Trophoblast cell (in vitro differentiated cells and primary cell): ENCODE measurements around the gene ATP13A5.

Experiments
- DNase-seq, 2 donors: peaks; one replicate each; pipeline ENCODE4 v3.0.0-alpha.2; 2016
- H2AFZ ChIP-seq: 2 replicates; pipeline ENCODE4 v1.6.1; 2013; ENCODE audit warnings: low read length, moderate library complexity, mild to moderate bottlenecking; ENCODE audit not compliant: insufficient read depth, poor library complexity
- H2AK5ac ChIP-seq: 2 replicates; pipeline ENCODE4 v1.6.1; 2013; ENCODE audit warnings: mild to moderate bottlenecking, low read length
- H2BK120ac ChIP-seq: 2 replicates; pipeline ENCODE4 v1.6.1; 2013; ENCODE audit warnings: low read length, mild to moderate bottlenecking, moderate library complexity; ENCODE audit not compliant: insufficient read depth, poor library complexity
- H2BK12ac ChIP-seq: 2 replicates; pipeline ENCODE4 v1.6.1; 2013; ENCODE audit warnings: mild to moderate bottlenecking, low read length, moderate library complexity
- H2BK5ac ChIP-seq: 2 replicates; pipeline ENCODE4 v1.6.1; 2013; ENCODE audit warnings: low read length, low read depth, moderate library complexity, mild to moderate bottlenecking; ENCODE audit not compliant: poor library complexity
- H3K14ac ChIP-seq: 2 replicates; pipeline ENCODE4 v1.6.1; 2013; ENCODE audit warnings: mild to moderate bottlenecking, low read length
- H3K18ac ChIP-seq: 2 replicates; pipeline ENCODE4 v1.6.1; 2013; ENCODE audit warnings: mild to moderate bottlenecking, low read length
- H3K23ac ChIP-seq: 2 replicates; pipeline ENCODE4 v1.6.1; 2013; ENCODE audit warnings: low read length
- H3K27ac ChIP-seq: 2 replicates; pipeline ENCODE4 v1.5.1; 2013; ENCODE audit warnings: low read depth, mild to moderate bottlenecking, inconsistent platforms, low read length, moderate library complexity
- H3K27me3 ChIP-seq: 2 replicates; pipeline ENCODE4 v1.6.1; 2013; ENCODE audit warnings: inconsistent platforms, mild to moderate bottlenecking, low read length, moderate library complexity; ENCODE audit not compliant: insufficient read depth
- H3K36me3 ChIP-seq, 2 experiments: 1 replicate in 1 of 2; 2 replicates in 1 of 2; pipeline ENCODE4 v1.6.1; 2013; ENCODE audit warnings: low read length in 2 of 2, mild to moderate bottlenecking in 2 of 2, moderate library complexity in 1 of 2; ENCODE audit not compliant: insufficient read depth in 2 of 2, control insufficient read depth in 1 of 2
- H3K4ac ChIP-seq: 2 replicates; pipeline ENCODE4 v1.6.1; 2013; ENCODE audit warnings: low read depth, mild to moderate bottlenecking, low read length, moderate library complexity
- H3K4me1 ChIP-seq, 2 experiments: 1 replicate in 1 of 2; 2 replicates in 1 of 2; pipeline ENCODE4 v1.6.1; 2013; ENCODE audit warnings: low read length in 2 of 2, mild to moderate bottlenecking in 2 of 2, moderate library complexity in 1 of 2; ENCODE audit not compliant: insufficient read depth in 2 of 2, control insufficient read depth in 1 of 2
- H3K4me2 ChIP-seq: 2 replicates; pipeline ENCODE4 v1.6.1; 2013; ENCODE audit warnings: inconsistent platforms, mild to moderate bottlenecking, low read length, moderate library complexity
- H3K4me3 ChIP-seq: 2 replicates; pipeline ENCODE4 v1.5.1; 2013; ENCODE audit warnings: mild to moderate bottlenecking, low read depth, low read length, inconsistent platforms
- H3K79me1 ChIP-seq: one replicate; pipeline ENCODE4 v1.6.1; 2013; ENCODE audit warnings: low read length
- H3K79me2 ChIP-seq: 2 replicates; pipeline ENCODE4 v1.6.1; 2013; ENCODE audit warnings: low read length, mild to moderate bottlenecking; ENCODE audit not compliant: control insufficient read depth, insufficient read depth, poor library complexity
- H3K9ac ChIP-seq: 2 replicates; pipeline ENCODE4 v1.6.1; 2013; ENCODE audit warnings: mild to moderate bottlenecking, low read length
- H3K9me3 ChIP-seq: 2 replicates; pipeline ENCODE4 v1.6.1; 2013; ENCODE audit warnings: low read depth, mild to moderate bottlenecking, control low read depth, inconsistent platforms, low read length; ENCODE audit not compliant: insufficient read depth
- H4K12ac ChIP-seq: 2 replicates; pipeline ENCODE4 v1.6.1; 2013; ENCODE audit warnings: low read depth, mild to moderate bottlenecking, low read length, moderate library complexity
- H4K8ac ChIP-seq: 2 replicates; pipeline ENCODE4 v1.6.1; 2013; ENCODE audit warnings: low read depth, mild to moderate bottlenecking, low read length, moderate library complexity
- H4K91ac ChIP-seq: one replicate; pipeline ENCODE4 v1.6.1; 2013; ENCODE audit warnings: low read depth, mild to moderate bottlenecking, low read length, moderate library complexity
- WGBS: extraction: QIAGEN DNeasy Blood & Tissue Kit; methylation state at CpG from one replicate; pipeline ENCODE4 v1.1.7; 2013; ENCODE audit warnings: missing lambda C conversion rate; ENCODE audit not compliant: insufficient read length, insufficient coverage; ENCODE audit errors: extremely low coverage; 5-methylcytosine and 5-hydroxymethylcytosine counted together

ATP13A5 gene

DNA sequence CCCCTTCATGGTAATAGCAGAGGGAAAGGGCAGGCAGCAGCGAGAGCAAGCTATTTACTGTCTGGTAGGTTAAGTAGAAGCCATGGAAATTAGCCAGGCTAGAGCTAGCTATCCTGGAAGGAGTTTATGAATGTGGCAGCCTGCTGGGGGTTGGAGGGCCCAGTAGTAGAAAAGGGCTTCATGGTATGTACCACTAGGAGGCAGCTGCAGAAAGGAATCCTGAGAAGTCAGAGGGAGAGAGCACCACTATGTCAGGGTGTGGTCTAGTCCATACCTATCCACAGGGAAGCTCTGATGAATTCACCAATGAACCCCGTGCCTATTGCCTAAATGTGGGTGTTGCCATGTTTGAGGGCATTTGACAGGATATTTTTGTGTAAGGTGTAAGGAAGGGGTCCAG lies 82.6 kb downstream of the ATP13A5 start:
- Histone ChIP-seq H2BK5ac (no peak overlapping the region), H3K4me1 (no peaks in the 10 kb centered on the region), H3K79me2 (no peaks in the 10 kb centered on the region), H3K14ac (no peak overlapping the region), H4K12ac (no peak overlapping the region), H3K18ac (no peak overlapping the region), H3K4me2 (no peak overlapping the region), H3K4ac (no peak overlapping the region), H2AFZ (no peak overlapping the region), H3K23ac (no peak overlapping the region), H3K9ac (no peak overlapping the region), H3K4me3 (no peak overlapping the region), H3K36me3 (no peaks in the 10 kb centered on the region), H4K8ac (no peak overlapping the region), H4K91ac (no peak overlapping the region), H2BK120ac (no peak overlapping the region), H2AK5ac (no peak overlapping the region), H3K79me1 (no peaks in the 10 kb centered on the region), H3K27me3 (no peaks in the 10 kb centered on the region), H3K27ac (no peak overlapping the region), H2BK12ac (no peak overlapping the region), H3K9me3 (no peaks in the 10 kb centered on the region)
- WGBS: no CpG with 5 or more reads among the region's 2 CpGs
- peak in 1 of 2 donors; percentile 4 for DNase-seq

DNA sequence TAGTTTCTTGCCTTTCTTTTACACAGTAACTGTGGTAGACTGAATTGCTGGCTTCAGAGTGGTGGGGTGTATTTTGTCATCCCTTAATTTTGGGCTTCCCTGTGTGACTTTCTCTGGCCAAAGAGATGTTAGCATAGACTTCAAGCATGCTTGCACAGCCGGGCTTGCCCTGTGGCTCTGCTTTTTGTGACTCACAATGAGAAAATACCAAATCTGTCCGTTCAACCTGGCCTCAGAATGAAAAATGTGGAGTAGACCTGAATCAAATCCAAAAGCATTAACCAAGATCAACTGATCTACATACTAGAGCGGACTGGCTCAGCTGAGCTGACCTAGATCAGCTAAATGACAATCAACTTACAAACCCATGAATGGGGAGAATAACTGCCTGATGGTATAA lies 86.2 kb downstream of the ATP13A5 start:
- Histone ChIP-seq H2BK120ac (no peak overlapping the region), H3K18ac (no peak overlapping the region), H3K9ac (no peak overlapping the region), H3K23ac (no peak overlapping the region), H2BK5ac (no peak overlapping the region), H3K4ac (no peak overlapping the region), H3K79me2 (no peaks in the 10 kb centered on the region), H3K4me3 (no peak overlapping the region), H4K91ac (no peak overlapping the region), H3K4me2 (no peak overlapping the region), H2BK12ac (no peak overlapping the region), H3K4me1 (no peaks in the 10 kb centered on the region), H3K79me1 (no peaks in the 10 kb centered on the region), H3K14ac (no peak overlapping the region), H2AK5ac (no peak overlapping the region), H3K27ac (no peak overlapping the region), H3K36me3 (no peaks in the 10 kb centered on the region), H3K27me3 (no peaks in the 10 kb centered on the region), H4K8ac (no peak overlapping the region), H2AFZ (no peak overlapping the region), H3K9me3 (no peaks in the 10 kb centered on the region), H4K12ac (no peak overlapping the region)
- no CpG with 5 or more reads among the region's 3 CpGs for WGBS
- DNase-seq: no peak

DNA sequence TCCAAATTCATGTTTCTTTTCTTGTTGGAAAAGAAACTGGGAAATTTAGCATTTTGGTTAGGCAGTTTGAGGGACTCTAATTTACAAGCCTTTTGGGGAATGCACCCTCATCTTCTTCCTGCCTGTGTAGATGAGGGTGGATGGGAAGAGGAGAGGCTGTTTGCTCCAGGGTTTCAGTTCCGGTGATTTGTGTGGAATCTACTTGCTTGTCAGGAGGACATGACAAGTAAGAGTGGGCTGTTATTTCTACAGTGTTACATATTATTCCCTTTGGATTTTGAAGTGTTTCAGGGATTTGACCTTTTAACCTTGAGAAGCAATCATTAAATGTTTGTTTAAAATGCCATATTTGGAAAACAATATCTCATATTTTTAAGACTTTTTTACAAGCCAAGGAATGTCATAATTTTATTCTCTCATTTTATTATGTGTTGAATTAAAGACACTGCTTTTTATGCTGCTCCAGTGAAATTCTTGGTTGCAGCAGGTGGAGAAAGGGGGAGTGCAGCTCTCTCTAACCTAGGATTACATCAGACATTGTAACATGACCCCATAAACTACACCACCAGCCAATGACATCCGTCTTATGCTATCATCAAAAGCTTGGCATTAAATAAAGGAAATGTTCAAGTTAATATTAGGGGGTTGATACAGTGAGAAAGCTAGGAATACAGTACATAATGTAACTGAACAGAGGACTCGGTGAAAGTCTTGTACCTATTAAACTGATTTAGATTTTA lies 107.3 kb downstream of the ATP13A5 start:
- H3K4ac ChIP-seq: no peak overlapping the region
- H2AFZ ChIP-seq: no peak overlapping the region
- H2BK12ac ChIP-seq: no peak overlapping the region
- no peaks in the 10 kb centered on the region for H3K79me2 ChIP-seq
- no peaks in the 10 kb centered on the region for H3K36me3 ChIP-seq
- H2AK5ac ChIP-seq: no peak overlapping the region
- no peak for DNase-seq
- no peak overlapping the region for H3K18ac ChIP-seq
- no peak overlapping the region for H4K8ac ChIP-seq
- no peak overlapping the region for H3K14ac ChIP-seq
- H4K12ac ChIP-seq: no peak overlapping the region
- H3K4me3 ChIP-seq: no peak overlapping the region
- WGBS: no CpG with 5 or more reads among the region's 3 CpGs
- no peak overlapping the region for H2BK120ac ChIP-seq
- no peak overlapping the region for H4K91ac ChIP-seq
- H3K9me3 ChIP-seq: no peaks in the 10 kb centered on the region
- no peaks in the 10 kb centered on the region for H3K4me1 ChIP-seq
- H2BK5ac ChIP-seq: no peak overlapping the region
- H3K4me2 ChIP-seq: no peak overlapping the region
- no peak overlapping the region for H3K9ac ChIP-seq
- H3K27me3 ChIP-seq: no peaks in the 10 kb centered on the region
- H3K27ac ChIP-seq: no peak overlapping the region
- H3K23ac ChIP-seq: no peak overlapping the region
- H3K79me1 ChIP-seq: no peaks in the 10 kb centered on the region

DNA sequence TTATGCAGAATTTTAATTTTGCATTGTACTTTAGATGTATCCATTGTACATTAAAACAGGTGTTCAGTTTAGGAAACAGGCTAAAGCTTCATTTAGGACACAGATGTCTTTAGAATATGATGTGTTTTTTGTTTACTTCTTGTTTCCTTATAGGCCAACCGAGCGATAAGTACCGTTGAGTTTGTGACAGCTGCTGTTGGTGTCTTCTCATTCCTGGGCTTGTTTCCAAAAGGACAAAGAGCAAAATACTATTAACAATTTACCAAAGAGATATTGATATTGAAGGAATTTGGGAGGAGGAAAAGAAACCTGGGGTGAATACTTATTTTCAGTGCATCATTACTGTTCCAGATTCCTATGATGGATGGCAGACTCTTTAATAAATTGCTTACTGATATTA lies 108.1 kb downstream of the ATP13A5 start:
- Histone ChIP-seq H3K4me1 (no peaks in the 10 kb centered on the region), H3K79me2 (no peaks in the 10 kb centered on the region), H2BK120ac (no peak overlapping the region), H3K9ac (no peak overlapping the region), H3K4me3 (no peak overlapping the region), H2BK5ac (no peak overlapping the region), H3K36me3 (no peaks in the 10 kb centered on the region), H3K18ac (no peak overlapping the region), H2AFZ (no peak overlapping the region), H4K12ac (no peak overlapping the region), H2BK12ac (no peak overlapping the region), H3K27me3 (no peaks in the 10 kb centered on the region), H2AK5ac (no peak overlapping the region), H3K27ac (no peak overlapping the region), H3K14ac (no peak overlapping the region), H3K23ac (no peak overlapping the region), H3K4ac (no peak overlapping the region), H4K8ac (no peak overlapping the region), H3K4me2 (no peak overlapping the region), H3K79me1 (no peaks in the 10 kb centered on the region), H3K9me3 (no peaks in the 10 kb centered on the region), H4K91ac (no peak overlapping the region)
- no peak for DNase-seq
- WGBS: no CpG with 5 or more reads among the region's 3 CpGs
